Activated T-cell treated with anti-CD3 and anti-CD28 coated beads, Interleukin-2, amount 50 U/mL, for 72 hours (primary cell): ENCODE measurements around the gene MLLT10. TPM values are rescaled to one million over a fixed set of nuclear protein-coding genes. Genes with fewer than 3 reads are reported as not detected.

Experiments used
- ATAC-seq, 2 donors: fragments of 150-1000 bp; cut with Tn5 transposase; replicated peaks in 1 of 2; 2 replicates each; pipeline ENCODE4 v1.10.0; 2021; ENCODE audit warnings: moderate library complexity in 2 of 2, mild to moderate bottlenecking in 1 of 2
- DNase-seq, 2 donors: peaks; one replicate each; pipeline ENCODE4 v3.0.0; 2021 to 2022; ENCODE audit warnings: mixed read lengths in 1 of 2
- H3K27ac Mint-ChIP-seq: one replicate; pipeline ENCODE4 v1.8.0; 2022; ENCODE audit warnings: mild to moderate bottlenecking, moderate library complexity, mixed read lengths
- H3K27me3 Mint-ChIP-seq: one replicate; pipeline ENCODE4 v1.8.0; 2022; ENCODE audit warnings: low read depth, mixed read lengths
- H3K36me3 Mint-ChIP-seq, 2 donors: one replicate each; pipeline ENCODE4 v1.8.0; 2022; ENCODE audit warnings: mixed read lengths in 2 of 2, mild to moderate bottlenecking in 1 of 2; ENCODE audit not compliant: insufficient read depth in 2 of 2
- H3K4me1 Mint-ChIP-seq: one replicate; pipeline ENCODE4 v1.8.0; 2022; ENCODE audit warnings: low read depth, mixed read lengths
- H3K4me3 Mint-ChIP-seq, 2 donors: one replicate each; pipeline ENCODE4 v1.8.0; 2022; ENCODE audit warnings: mild to moderate bottlenecking in 2 of 2, mixed read lengths in 2 of 2, moderate library complexity in 2 of 2
- H3K9me3 Mint-ChIP-seq, 2 donors: one replicate each; pipeline ENCODE4 v1.8.0; 2022; ENCODE audit warnings: mixed read lengths in 2 of 2
- total RNA-seq, 2 donors: library from RNA; stranded (reverse); gene quantifications; one replicate each; pipeline ENCODE4 v1.2.3, GENCODE V29; 2022

MLLT10 gene
- total RNA-seq, 2 donors from 2014 or later = 45.4 to 46.0 TPM

- Mint-ChIP-seq H3K4me3 (no peak overlapping the region), H3K36me3 (peaks cover 6 to 19% of the 10 kb centered on the region in 2 donors), H3K27ac (no peak overlapping the region), H3K4me1 (peaks cover 14% of the 10 kb centered on the region), H3K9me3 (peaks cover 3 to 5% of the 10 kb centered on the region in 2 donors), H3K27me3 (no peaks in the 10 kb centered on the region)
- no peak for ATAC-seq
- DNase-seq = no peak
These were observed 242.9 kb downstream of the MLLT10 start for GRCh38 chr10:21776883-21777282.

GRCh38 chr10:21791276-21791675 is 257.2 kb downstream of the MLLT10 start:
- Mint-ChIP-seq H3K27ac (no peak overlapping the region), H3K9me3 (peaks cover 2% of the 10 kb centered on the region in 2 donors), H3K4me1 (no peaks in the 10 kb centered on the region), H3K36me3 (peaks cover 5 to 19% of the 10 kb centered on the region in 2 donors), H3K27me3 (no peaks in the 10 kb centered on the region), H3K4me3 (no peak overlapping the region)
- no peak for ATAC-seq
- no peak for DNase-seq

Other genes with a start within 250 kb of the MLLT10 start
- gene SKIDA1, start 8.6 kb upstream of the MLLT10 start, total RNA-seq = under 1 TPM; 0.23 to 0.41 TPM